B cell (primary cell): ENCODE results near the gene PCSK2. TPM values are rescaled to one million over a fixed set of nuclear protein-coding genes. Genes with fewer than 3 reads are reported as not detected.

Experiments used
- ATAC-seq: fragments of 200-7000 bp; cut with Tn5 transposase; one replicate; pipeline ENCODE4 v1.10.0; 2021; ENCODE audit warnings: low read depth, mild to moderate bottlenecking, moderate number of reproducible peaks, moderate library complexity
- CTCF ChIA-PET: fragments of 350-600 bp; sonication (Branson Sonifier 250); formaldehyde crosslinking; loops from one replicate; lab custom pipeline; 2021; ENCODE audit warnings: antibody characterized with exemption, inconsistent platforms; lab: Charles Lee
- POLR2A ChIA-PET: fragments of 350-600 bp; sonication (Branson Sonifier 250); formaldehyde crosslinking; loops from one replicate; lab custom pipeline; 2021; ENCODE audit warnings: antibody characterized with exemption; lab: Charles Lee
- DNase-seq: peaks from one replicate; pipeline ENCODE4 v3.0.0; 2013
- H2AFZ ChIP-seq: 2 replicates; pipeline ENCODE4 v1.6.1; 2012; ENCODE audit warnings: mild to moderate bottlenecking, low read depth, low read length; ENCODE audit not compliant: insufficient read depth, poor library complexity, severe bottlenecking
- H3K27ac ChIP-seq, 2 donors: 1 replicate in 1 of 2; 2 replicates in 1 of 2; pipeline ENCODE4 v1.5.1; 2012 to 2013; ENCODE audit warnings: low read length in 2 of 2, mild to moderate bottlenecking in 2 of 2, moderate library complexity in 1 of 2
- H3K27me3 ChIP-seq, 4 experiments: fragments of 200-600 bp in 1 of 4; sonication (generic) in 1 of 4; replicated peaks in 1 of 4; 1 replicate in 2 of 4; 2 replicates in 2 of 4; pipeline versions ENCODE4 v1.6.1 to v1.7.0; 2013 to 2016; ENCODE audit warnings: low read length in 3 of 4, mild to moderate bottlenecking in 2 of 4, mixed read lengths in 1 of 4, moderate library complexity in 1 of 4; ENCODE audit not compliant: insufficient read depth in 4 of 4, control insufficient read depth in 3 of 4; ENCODE audit errors: control extremely low read depth in 1 of 4
- H3K36me3 ChIP-seq, 2 experiments: replicated peaks in 1 of 2; 1 replicate in 1 of 2; 2 replicates in 1 of 2; pipeline versions ENCODE4 v1.6.1 to v1.7.1; 2013; ENCODE audit warnings: low read length in 1 of 2; ENCODE audit not compliant: insufficient read depth in 2 of 2, control insufficient read depth in 1 of 2; ENCODE audit errors: control extremely low read depth in 1 of 2, extremely low read depth in 1 of 2
- H3K4me1 ChIP-seq, 2 donors: fragments of 200-600 bp in 1 of 2; sonication (generic) in 1 of 2; 1 replicate in 1 of 2; 2 replicates in 1 of 2; pipeline versions ENCODE4 v1.5.1 to v1.6.1; 2013 to 2017; ENCODE audit warnings: low read length in 2 of 2; ENCODE audit not compliant: control insufficient read depth in 2 of 2, insufficient read depth in 2 of 2
- H3K4me2 ChIP-seq: replicated peaks from 2 replicates; pipeline ENCODE3; 2012; ENCODE audit warnings: mild to moderate bottlenecking, low read depth, low read length; ENCODE audit not compliant: poor library complexity, severe bottlenecking
- H3K4me3 ChIP-seq, 5 experiments: fragments of 200-600 bp in 1 of 5; sonication (generic) in 1 of 5; 1 replicate in 3 of 5; 2 replicates in 2 of 5; pipeline versions ENCODE4 v1.5.1 to v1.7.0; 2011 to 2016; ENCODE audit warnings: low read length in 4 of 5, mild to moderate bottlenecking in 4 of 5, low read depth in 2 of 5, control low read depth in 1 of 5, moderate library complexity in 1 of 5; ENCODE audit not compliant: insufficient read depth in 1 of 5; ENCODE audit errors: control extremely low read depth in 1 of 5, extremely low read depth in 1 of 5
- H3K79me2 ChIP-seq: fragments of 200-600 bp; sonication (generic); one replicate; pipeline ENCODE4 v1.6.0; 2016; ENCODE audit warnings: low read length; ENCODE audit not compliant: control insufficient read depth, insufficient read depth
- H3K9ac ChIP-seq: fragments of 200-600 bp; sonication (generic); 2 replicates; pipeline ENCODE4 v1.6.1; 2017; ENCODE audit warnings: mild to moderate bottlenecking, low read length, moderate library complexity
- H3K9me3 ChIP-seq, 3 donors: one replicate each; pipeline versions ENCODE4 v1.6.1 to v1.7.1; 2013; ENCODE audit warnings: low read length in 2 of 3; ENCODE audit not compliant: control insufficient read depth in 2 of 3, insufficient read depth in 1 of 3; ENCODE audit errors: control extremely low read depth in 1 of 3
- H4K20me1 ChIP-seq: 2 replicates; pipeline ENCODE4 v1.6.0; 2012; ENCODE audit warnings: mild to moderate bottlenecking, low read length; ENCODE audit not compliant: insufficient read depth, control insufficient read depth, poor library complexity, severe bottlenecking
- H3K27ac Mint-ChIP-seq: one replicate; pipeline ENCODE4 v1.8.0; 2021; ENCODE audit warnings: mixed read lengths
- H3K27me3 Mint-ChIP-seq: one replicate; pipeline ENCODE4 v1.8.0; 2021; ENCODE audit warnings: mixed read lengths
- H3K4me1 Mint-ChIP-seq: one replicate; pipeline ENCODE4 v1.8.0; 2021; ENCODE audit warnings: mixed read lengths
- H3K4me3 Mint-ChIP-seq: one replicate; pipeline ENCODE4 v1.8.0; 2021; ENCODE audit warnings: mixed read lengths
- H3K9me3 Mint-ChIP-seq: one replicate; pipeline ENCODE4 v1.8.0; 2022; ENCODE audit warnings: mixed read lengths; ENCODE audit not compliant: insufficient read depth
- EZH2 ChIP-seq: IDR thresholded peaks from 2 replicates; pipeline ENCODE4 v1.6.1; 2012; ENCODE audit warnings: borderline replicate concordance, low read depth, mild to moderate bottlenecking, moderate library complexity, low read length; ENCODE audit not compliant: insufficient read depth, poor library complexity, severe bottlenecking
- WGBS: methylation state at CpG from one replicate; pipeline ENCODE4 v1.1.5; 2013; ENCODE audit warnings: missing lambda C conversion rate; ENCODE audit not compliant: insufficient coverage; 5-methylcytosine and 5-hydroxymethylcytosine counted together
- intact Hi-C: fragments of 100-400 bp; cut with micrococcal nuclease; formaldehyde crosslinking; loops from one replicate; pipeline ENCODE4 v1.10.0; 2022
- polyA plus RNA-seq: library from polyadenylated mRNA; depleted of rRNA; stranded (reverse); fragments of >200 nt; gene quantifications from 2 replicates; pipeline ENCODE4 v1.2.3, GENCODE V29; 2012
- small RNA-seq: library from RNA; depleted of rRNA; stranded (forward); fragments of <200 nt; gene quantifications from one replicate; pipeline ENCODE3, GENCODE V24; 2012; ENCODE audit warnings: low replicate concordance, low read depth; ENCODE audit not compliant: insufficient read length
- total RNA-seq, 2 donors: library from RNA; stranded (reverse); fragments of 120-200 nt in 1 of 2; gene quantifications; 1 replicate in 1 of 2; 2 replicates in 1 of 2; pipeline versions ENCODE4 v1.2.3 to v1.2.4, GENCODE V29; 2013 to 2022
- TF ChIP-seq, protein P1 (sequence below): fragments of 200-600 bp; IDR thresholded peaks from one replicate; pipeline ENCODE4 v1.8.0; 2022; ENCODE audit warnings: antibody characterized with exemption, mild to moderate bottlenecking

The PCSK2 gene
- total and polyA plus RNA-seq, 2 donors (not counting 1 experiment from before 2014, with no cell fraction given): not detected

DNA sequence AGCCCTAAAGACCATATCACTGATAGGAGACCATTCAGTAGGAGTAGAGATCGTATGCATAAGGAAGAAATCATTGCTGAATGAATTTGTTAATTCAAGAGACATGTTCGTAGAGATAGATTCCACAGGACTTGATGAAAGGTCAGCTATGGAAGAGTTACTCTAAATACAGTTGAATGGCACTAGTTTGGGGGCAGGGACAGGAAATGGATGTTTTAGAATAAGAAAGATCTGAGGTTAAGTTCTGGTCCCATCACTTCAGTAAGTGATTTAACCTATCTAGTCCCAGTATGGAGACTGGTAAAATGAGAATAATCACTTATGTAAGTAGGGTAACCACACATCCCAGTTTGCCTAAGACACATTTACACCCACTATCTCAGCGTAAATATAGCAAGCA, 307.2 kb downstream of the PCSK2 start:
- WGBS: 100% methylated on average over 1 of the region's 3 CpGs
- Histone ChIP-seq H3K4me3 (no peak overlapping the region), H3K4me1 (peaks cover 6 to 14% of the 10 kb centered on the region in 2 donors), H3K9me3 (no peaks in the 10 kb centered on the region), H4K20me1 (no peaks in the 10 kb centered on the region), H2AFZ (no peak overlapping the region), H3K27ac (no peak overlapping the region), H3K4me2 (no peak overlapping the region), H3K27me3 (peaks cover 0 to 26% (median 18%) of the 10 kb centered on the region in 4 experiments), H3K36me3 (no peaks in the 10 kb centered on the region), H3K9ac (no peak overlapping the region), H3K79me2 (no peaks in the 10 kb centered on the region)
- CTCF ChIA-PET: interaction anchor here (0.7 to 3.5 kb wide), 4 partner anchors 10 to 468 kb away, joined by 3 to 35 read pairs (median 5); no protein-coding TSS in a partner anchor
- TF ChIP-seq, protein P1, sequence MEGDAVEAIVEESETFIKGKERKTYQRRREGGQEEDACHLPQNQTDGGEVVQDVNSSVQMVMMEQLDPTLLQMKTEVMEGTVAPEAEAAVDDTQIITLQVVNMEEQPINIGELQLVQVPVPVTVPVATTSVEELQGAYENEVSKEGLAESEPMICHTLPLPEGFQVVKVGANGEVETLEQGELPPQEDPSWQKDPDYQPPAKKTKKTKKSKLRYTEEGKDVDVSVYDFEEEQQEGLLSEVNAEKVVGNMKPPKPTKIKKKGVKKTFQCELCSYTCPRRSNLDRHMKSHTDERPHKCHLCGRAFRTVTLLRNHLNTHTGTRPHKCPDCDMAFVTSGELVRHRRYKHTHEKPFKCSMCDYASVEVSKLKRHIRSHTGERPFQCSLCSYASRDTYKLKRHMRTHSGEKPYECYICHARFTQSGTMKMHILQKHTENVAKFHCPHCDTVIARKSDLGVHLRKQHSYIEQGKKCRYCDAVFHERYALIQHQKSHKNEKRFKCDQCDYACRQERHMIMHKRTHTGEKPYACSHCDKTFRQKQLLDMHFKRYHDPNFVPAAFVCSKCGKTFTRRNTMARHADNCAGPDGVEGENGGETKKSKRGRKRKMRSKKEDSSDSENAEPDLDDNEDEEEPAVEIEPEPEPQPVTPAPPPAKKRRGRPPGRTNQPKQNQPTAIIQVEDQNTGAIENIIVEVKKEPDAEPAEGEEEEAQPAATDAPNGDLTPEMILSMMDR: no peak
- TF ChIP-seq EZH2: no peak
- H3K27ac Mint-ChIP-seq: no peak overlapping the region
- H3K27me3 Mint-ChIP-seq: peaks cover 45% of the 10 kb centered on the region
- no peak for DNase-seq
- no peak overlapping the region for H3K4me3 Mint-ChIP-seq
- H3K9me3 Mint-ChIP-seq: no peaks in the 10 kb centered on the region
- peaks cover 10% of the 10 kb centered on the region for H3K4me1 Mint-ChIP-seq
- ATAC-seq: no peak
- intact Hi-C loops: loop anchor here (10.0 kb wide), 1 partner anchor 151 kb away; the partner anchor contains the start of gene RRBP1
- POLR2A ChIA-PET: no interaction called here

Small RNA genes lying within 50 kb of the gene (small RNA-seq; reads per million reads assigned to genes)
- gene AL359511.1 (not detected), gene RNU1-131P (not detected), gene RNU6-27P (not detected)
